ENCODE results near the gene SOX15.

DNA sequence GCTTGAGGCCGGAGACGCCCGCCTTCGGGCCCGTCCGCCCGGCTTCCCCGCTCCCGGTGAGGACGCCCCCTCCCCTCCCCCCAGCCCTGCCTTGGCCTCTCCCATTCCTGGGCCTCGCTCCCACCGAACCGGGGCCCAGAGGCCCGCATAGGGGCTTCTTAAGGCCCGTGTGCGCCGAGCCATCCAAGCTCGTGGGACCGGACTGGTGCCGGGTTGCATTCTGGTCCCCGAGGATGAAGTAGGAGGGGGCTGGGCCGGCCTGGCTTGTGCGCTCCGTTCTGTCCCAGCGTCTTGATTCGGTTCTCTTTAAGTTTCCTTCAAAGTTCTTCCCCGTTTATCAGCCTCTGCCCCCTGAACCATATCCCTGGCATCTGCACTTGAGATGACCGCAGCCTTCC, 27.7 kb downstream of the SOX15 start:
- TF ChIP-seq, protein P1, sequence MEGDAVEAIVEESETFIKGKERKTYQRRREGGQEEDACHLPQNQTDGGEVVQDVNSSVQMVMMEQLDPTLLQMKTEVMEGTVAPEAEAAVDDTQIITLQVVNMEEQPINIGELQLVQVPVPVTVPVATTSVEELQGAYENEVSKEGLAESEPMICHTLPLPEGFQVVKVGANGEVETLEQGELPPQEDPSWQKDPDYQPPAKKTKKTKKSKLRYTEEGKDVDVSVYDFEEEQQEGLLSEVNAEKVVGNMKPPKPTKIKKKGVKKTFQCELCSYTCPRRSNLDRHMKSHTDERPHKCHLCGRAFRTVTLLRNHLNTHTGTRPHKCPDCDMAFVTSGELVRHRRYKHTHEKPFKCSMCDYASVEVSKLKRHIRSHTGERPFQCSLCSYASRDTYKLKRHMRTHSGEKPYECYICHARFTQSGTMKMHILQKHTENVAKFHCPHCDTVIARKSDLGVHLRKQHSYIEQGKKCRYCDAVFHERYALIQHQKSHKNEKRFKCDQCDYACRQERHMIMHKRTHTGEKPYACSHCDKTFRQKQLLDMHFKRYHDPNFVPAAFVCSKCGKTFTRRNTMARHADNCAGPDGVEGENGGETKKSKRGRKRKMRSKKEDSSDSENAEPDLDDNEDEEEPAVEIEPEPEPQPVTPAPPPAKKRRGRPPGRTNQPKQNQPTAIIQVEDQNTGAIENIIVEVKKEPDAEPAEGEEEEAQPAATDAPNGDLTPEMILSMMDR (conservative IDR thresholded peaks at IDR 0.05; ENCODE audit: low read depth, low read length): no peak
- TF ChIP-seq EZH2phosphoT487 (IDR thresholded peaks at IDR 0.05; ENCODE audit: borderline replicate concordance, low read length) (no peak), EZH2 (IDR thresholded peaks at IDR 0.05; ENCODE audit: low read length, unreplicated experiment) (no peak)
